Activated CD8-positive, alpha-beta T cell treated with anti-CD3 and anti-CD28 coated beads for 36 hours (primary cell): ENCODE data around the gene TMED8. TPM values are rescaled to one million over a fixed set of nuclear protein-coding genes. Genes with fewer than 3 reads are reported as not detected.

ENCODE experiments used
- ATAC-seq: fragments of 200-7000 bp; cut with Tn5 transposase; one replicate; pipeline ENCODE4 v1.10.0; 2021; ENCODE audit warnings: mild to moderate bottlenecking, moderate library complexity
- CTCF ChIA-PET: fragments of 350-600 bp; sonication (Branson Sonifier 250); formaldehyde crosslinking; loops from one replicate; lab custom pipeline; 2021; ENCODE audit warnings: antibody characterized with exemption; lab: Charles Lee
- POLR2A ChIA-PET: fragments of 350-600 bp; sonication (Branson Sonifier 250); formaldehyde crosslinking; loops from one replicate; lab custom pipeline; 2021; ENCODE audit warnings: antibody characterized with exemption; lab: Charles Lee
- DNase-seq: peaks from one replicate; pipeline ENCODE4 v3.0.0-alpha.2; 2020
- H3K27ac Mint-ChIP-seq: one replicate; pipeline ENCODE4 v1.8.0; 2021; ENCODE audit warnings: mild to moderate bottlenecking, mixed read lengths
- H3K27me3 Mint-ChIP-seq: one replicate; pipeline ENCODE4 v1.8.0; 2021; ENCODE audit warnings: mixed read lengths
- H3K36me3 Mint-ChIP-seq: one replicate; pipeline ENCODE4 v1.8.0; 2021; ENCODE audit warnings: low read depth, mixed read lengths
- H3K4me1 Mint-ChIP-seq: one replicate; pipeline ENCODE4 v1.8.0; 2021; ENCODE audit warnings: low read depth, mixed read lengths
- H3K4me3 Mint-ChIP-seq: one replicate; pipeline ENCODE4 v1.8.0; 2021; ENCODE audit warnings: mild to moderate bottlenecking, moderate library complexity, mixed read lengths
- H3K9me3 Mint-ChIP-seq: one replicate; pipeline ENCODE4 v1.8.0; 2021; ENCODE audit warnings: mixed read lengths
- CTCF ChIP-seq: fragments of 200-600 bp; IDR thresholded peaks from one replicate; pipeline ENCODE4 v1.8.0; 2022; ENCODE audit warnings: antibody characterized with exemption, mild to moderate bottlenecking
- intact Hi-C: fragments of 100-400 bp; cut with micrococcal nuclease; formaldehyde crosslinking; loops from one replicate; pipeline ENCODE4 v1.10.0; 2022
- total RNA-seq, 2 experiments: library from RNA; stranded (reverse); gene quantifications; one replicate each; pipeline ENCODE4 v1.2.3, GENCODE V29; 2021

Gene TMED8
- total RNA-seq, 2 experiments from 2014 or later = 25.0 to 25.4 TPM

GRCh38 chr14:77372304-77372841 lies 4.5 kb downstream of the TMED8 start:
- Mint-ChIP-seq H3K27me3 (no peaks in the 10 kb centered on the region), H3K9me3 (peaks cover 1% of the 10 kb centered on the region), H3K4me1 (peaks cover 46% of the 10 kb centered on the region), H3K4me3 (peak overlapping the region; percentile 18), H3K27ac (peak overlapping the region; percentile 37), H3K36me3 (peaks cover 25% of the 10 kb centered on the region)
- DNase-seq = no peak
- POLR2A ChIA-PET = no interaction called here
- ATAC-seq = no peak
- CTCF ChIA-PET = no interaction called here
- no peak for TF ChIP-seq CTCF
- intact Hi-C loops = no loop called here

GRCh38 chr14:77369285-77369684 lies 7.6 kb downstream of the TMED8 start:
- peaks cover 14% of the 10 kb centered on the region for H3K36me3 Mint-ChIP-seq
- no peak for TF ChIP-seq CTCF
- H3K4me3 Mint-ChIP-seq = no peak overlapping the region
- intact Hi-C loops = no loop called here
- H3K27me3 Mint-ChIP-seq = no peaks in the 10 kb centered on the region
- H3K27ac Mint-ChIP-seq = peak overlapping the region; percentile 4
- no peak for ATAC-seq
- POLR2A ChIA-PET = no interaction called here
- peaks cover 32% of the 10 kb centered on the region for H3K4me1 Mint-ChIP-seq
- DNase-seq = no peak
- CTCF ChIA-PET = interaction anchor here (0.8 kb wide), 1 partner anchor 10 kb away, joined by 3 read pairs; no protein-coding TSS in a partner anchor
- H3K9me3 Mint-ChIP-seq = no peaks in the 10 kb centered on the region

- peaks cover 3% of the 10 kb centered on the region for H3K36me3 Mint-ChIP-seq
- no peaks in the 10 kb centered on the region for H3K27me3 Mint-ChIP-seq
- DNase-seq (no peak), ATAC-seq (no peak)
- H3K27ac Mint-ChIP-seq = no peak overlapping the region
- intact Hi-C loops = no loop called here
- no peak overlapping the region for H3K4me3 Mint-ChIP-seq
- H3K4me1 Mint-ChIP-seq = peaks cover 19% of the 10 kb centered on the region
- no peak for TF ChIP-seq CTCF
- POLR2A ChIA-PET = interaction anchor here (0.7 kb wide), 1 partner anchor 28 kb away, joined by 3 read pairs; no protein-coding TSS in a partner anchor
- CTCF ChIA-PET = no interaction called here
- H3K9me3 Mint-ChIP-seq = no peaks in the 10 kb centered on the region
Observed at GRCh38 chr14:77364146-77364545, 12.7 kb downstream of the TMED8 start.

- H3K27me3 Mint-ChIP-seq = no peaks in the 10 kb centered on the region
- H3K4me3 Mint-ChIP-seq = no peak overlapping the region
- peaks cover 3% of the 10 kb centered on the region for H3K36me3 Mint-ChIP-seq
- no peak for ATAC-seq
- no peak overlapping the region for H3K27ac Mint-ChIP-seq
- H3K9me3 Mint-ChIP-seq = no peaks in the 10 kb centered on the region
- ChIA-PET CTCF (interaction anchor here (1.0 kb wide), 1 partner anchor 10 kb away, joined by 3 read pairs; no protein-coding TSS in a partner anchor), POLR2A (no interaction called here)
- peaks cover 17% of the 10 kb centered on the region for H3K4me1 Mint-ChIP-seq
- TF ChIP-seq CTCF = no peak
- no peak for DNase-seq
- intact Hi-C loops = no loop called here
Observed at GRCh38 chr14:77359626-77360025, 17.3 kb downstream of the TMED8 start.

- Mint-ChIP-seq H3K9me3 (no peaks in the 10 kb centered on the region), H3K27ac (no peak overlapping the region), H3K27me3 (no peaks in the 10 kb centered on the region), H3K36me3 (peaks cover 3% of the 10 kb centered on the region), H3K4me1 (peaks cover 10% of the 10 kb centered on the region), H3K4me3 (no peak overlapping the region)
- ChIA-PET POLR2A (no interaction called here), CTCF (no interaction called here)
- DNase-seq = no peak
- TF ChIP-seq CTCF = no peak
- intact Hi-C loops = no loop called here
- no peak for ATAC-seq
Observed at GRCh38 chr14:77356899-77357298, 20.0 kb downstream of the TMED8 start.
